Fibroblast of villous mesenchyme (primary cell): ENCODE data around the gene PODNL1. TPM values are rescaled to one million over a fixed set of nuclear protein-coding genes. Genes with fewer than 3 reads are reported as not detected.
A peak's percentile ranks its signal among the peaks of the same experiment; 100 is the strongest.

Experiments used
- DNase-seq: peaks from one replicate; pipeline ENCODE4 v3.0.0-alpha.2; 2010; ENCODE audit warnings: low read depth
- H3K4me3 ChIP-seq: 2 replicates; pipeline ENCODE4 v1.5.1; 2011; ENCODE audit warnings: low read depth, mild to moderate bottlenecking, low read length
- CTCF ChIP-seq: IDR thresholded peaks from 2 replicates; pipeline ENCODE4 v1.5.1; 2012; ENCODE audit warnings: low read depth, mild to moderate bottlenecking, low read length; ENCODE audit not compliant: insufficient read depth
- total RNA-seq: library from RNA; depleted of rRNA; stranded (reverse); fragments of >200 nt; gene quantifications from 2 replicates; pipeline ENCODE4 v1.2.3, GENCODE V29; 2012

PODNL1 gene
- total RNA-seq, 1 donor: 2.6 TPM

GRCh38 chr19:13957051-13957450 is 18.8 kb upstream of the PODNL1 start:
- no peak overlapping the region for H3K4me3 ChIP-seq
- no peak for DNase-seq
- no peak for TF ChIP-seq CTCF

GRCh38 chr19:13956365-13956744 is 18.1 kb upstream of the PODNL1 start:
- no peak for DNase-seq
- TF ChIP-seq CTCF: no peak
- H3K4me3 ChIP-seq: no peak overlapping the region

- TF ChIP-seq CTCF: no peak
- DNase-seq: no peak
Measured at GRCh38 chr19:13955662-13956364, 17.6 kb upstream of the PODNL1 start.

GRCh38 chr19:13954185-13954584 is 16.0 kb upstream of the PODNL1 start:
- TF ChIP-seq CTCF: no peak
- H3K4me3 ChIP-seq: no peak overlapping the region
- DNase-seq: no peak

More at GRCh38 chr19:13955662-13956364, 17.6 kb upstream of the PODNL1 start:
- no peak overlapping the region for H3K4me3 ChIP-seq

- peak; percentile 27 for TF ChIP-seq CTCF
- DNase-seq: peak; percentile 70
- H3K4me3 ChIP-seq: peak overlapping the region; percentile 79
Measured at GRCh38 chr19:13952931-13953531, 14.8 kb upstream of the PODNL1 start.

- no peak for TF ChIP-seq CTCF
Measured at GRCh38 chr19:13952154-13952930, 14.1 kb upstream of the PODNL1 start, which contains the start of gene DCAF15. TSS of gene DCAF15 (plus strand) at chr19:13952509. CDS start at chr19:13952513, 4 bp downstream.

More at GRCh38 chr19:13952154-13952930, 14.1 kb upstream of the PODNL1 start, which contains the start of gene DCAF15:
- peak; percentile 100 for DNase-seq
- H3K4me3 ChIP-seq: peak within 1 kb of the TSS; percentile 79
